HG03378 (cell line): ENCODE data around the gene AMDHD2.
"Not testable (repeated sequence)": the region's sequence is repeated elsewhere in the genome, so short reads cannot be mapped to it uniquely, and the experiment has no call there.

Source experiments
- ATAC-seq: cut with Tn5 transposase; IDR thresholded peaks from one replicate; pipeline ENCODE4 v1.9.1; 2021; ENCODE audit warnings: mild to moderate bottlenecking, moderate library complexity; ENCODE audit not compliant: unreplicated experiment

Gene AMDHD2

DNA sequence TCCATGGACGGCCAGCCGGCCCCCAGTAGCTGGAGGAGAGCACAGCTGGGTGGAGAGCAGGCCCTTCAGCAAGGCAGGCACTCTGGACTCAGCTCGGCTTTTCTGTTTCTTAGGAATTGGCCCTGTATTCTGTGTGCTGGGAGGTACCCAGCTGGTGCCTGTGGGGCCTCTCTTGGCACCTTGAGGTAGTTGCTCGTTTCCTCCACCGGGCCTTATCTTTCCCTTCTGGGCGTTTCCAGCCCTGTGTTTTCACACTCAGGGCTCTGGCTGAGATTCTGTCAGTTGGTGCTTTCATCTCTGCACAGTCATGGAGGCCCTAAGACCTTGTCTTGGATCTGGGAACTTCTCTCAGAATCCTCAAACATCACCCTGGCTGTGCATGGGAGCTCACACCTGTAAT, 47.3 kb downstream of the AMDHD2 start:
- not testable (repeated sequence) for ATAC-seq

DNA sequence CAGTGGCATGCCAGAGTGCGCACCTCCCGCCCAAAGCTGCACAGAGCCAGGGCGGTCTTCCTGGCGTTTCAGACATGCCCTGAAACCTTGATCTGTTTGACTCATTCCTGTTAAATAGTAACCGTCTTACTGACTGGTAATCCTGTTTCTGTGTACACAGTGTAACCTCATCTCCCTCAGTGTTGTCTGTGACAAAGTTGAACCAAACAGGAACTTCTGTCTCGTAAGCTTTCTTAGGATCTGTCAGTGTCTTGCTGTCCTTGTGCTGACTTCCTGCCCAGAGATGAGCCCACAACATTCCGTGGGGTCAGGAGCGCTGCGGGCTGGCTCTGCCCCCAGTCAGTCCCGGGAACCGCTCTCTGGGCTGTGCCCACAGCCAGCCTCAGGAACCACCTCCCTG, 48.4 kb downstream of the AMDHD2 start:
- ATAC-seq = not testable (repeated sequence)

- ATAC-seq = not testable (repeated sequence)
Measured at GRCh38 chr16:2572704-2573103, 52.5 kb downstream of the AMDHD2 start.

- not testable (repeated sequence) for ATAC-seq
Measured at GRCh38 chr16:2575839-2576238, 55.7 kb downstream of the AMDHD2 start.

DNA sequence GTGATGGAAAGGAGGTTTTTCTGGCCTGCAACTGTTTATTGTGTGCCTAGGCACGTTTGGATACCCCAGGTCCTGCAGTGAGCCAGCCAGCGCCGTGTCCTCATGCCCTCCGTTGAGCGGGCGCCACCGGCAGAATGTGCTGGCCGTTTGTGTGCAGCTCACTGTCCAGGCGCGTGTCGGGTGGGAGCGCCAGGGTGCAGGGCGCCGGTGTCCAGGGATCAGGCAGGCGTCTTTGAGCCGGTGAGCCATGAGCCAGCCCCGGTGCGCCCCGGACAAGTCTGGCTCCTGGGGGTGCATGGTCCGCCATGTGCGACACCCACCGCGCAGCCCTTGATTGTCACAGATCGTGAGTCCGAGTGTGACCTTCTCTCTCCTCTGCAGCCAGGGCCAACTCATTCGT, 56.9 kb downstream of the AMDHD2 start:
- not testable (repeated sequence) for ATAC-seq

DNA sequence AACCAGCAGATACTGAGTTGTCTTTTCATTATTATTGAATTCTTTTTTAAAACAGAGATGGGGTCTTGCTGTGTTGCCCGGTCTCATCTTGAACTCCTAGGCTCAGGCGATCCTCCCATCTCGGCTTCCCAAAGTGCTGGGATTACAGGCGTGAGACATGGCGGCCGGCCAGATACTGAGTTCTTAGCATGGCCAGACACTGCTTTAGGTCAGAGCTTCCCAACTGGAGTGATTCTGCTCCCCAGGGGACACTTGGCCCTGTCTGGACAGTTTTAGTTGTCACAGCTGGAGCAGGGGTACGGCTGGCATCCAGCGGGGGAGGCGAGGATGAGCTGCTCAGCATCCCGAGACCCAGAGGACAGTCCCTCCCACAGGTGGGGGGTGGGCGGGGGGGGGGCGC, 58.7 kb downstream of the AMDHD2 start:
- ATAC-seq = not testable (repeated sequence)

DNA sequence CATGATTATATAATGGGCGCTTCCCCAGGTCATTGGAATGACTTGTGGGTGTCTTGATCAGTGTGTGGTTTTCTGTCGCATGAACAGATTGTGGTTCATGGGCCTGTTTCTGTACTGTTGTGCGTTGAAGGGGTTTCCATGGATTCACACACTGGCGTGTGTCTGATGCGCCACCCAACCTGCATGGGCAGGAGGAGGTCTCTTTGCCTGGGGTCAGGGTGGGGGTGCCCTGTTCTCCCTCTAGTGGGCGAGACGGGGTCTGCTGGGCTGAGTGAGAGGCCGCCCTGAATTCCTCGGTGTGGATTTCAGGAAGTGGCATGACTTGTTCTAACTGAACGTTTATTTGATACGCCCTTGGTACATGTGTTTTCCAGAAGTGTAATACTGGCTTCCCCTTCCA, 60.0 kb downstream of the AMDHD2 start:
- ATAC-seq = not testable (repeated sequence)

GRCh38 chr16:2580818-2581217, 60.6 kb downstream of the AMDHD2 start:
- not testable (repeated sequence) for ATAC-seq
